HepG2 (cell line): ENCODE measurements around the gene LRP10. TPM values are rescaled to one million over a fixed set of nuclear protein-coding genes. Genes with fewer than 3 reads are reported as not detected.

Source experiments
- CCDC6 ChIP-seq: sonication (generic); formaldehyde crosslinking; IDR thresholded peaks from 2 replicates; pipeline ENCODE4 v1.8.1; 2022; ENCODE audit warnings: mild to moderate bottlenecking, missing genetic modification reagents, moderate library complexity
- ELF3 ChIP-seq: IDR thresholded peaks from 2 replicates; pipeline ENCODE4 v1.6.1; 2016; ENCODE audit warnings: missing genetic modification reagents, missing compliant biosample characterization
- GFI1 ChIP-seq: sonication (generic); formaldehyde crosslinking; IDR thresholded peaks from 2 replicates; pipeline ENCODE4 v1.5.0; 2020; ENCODE audit warnings: missing genetic modification reagents, mild to moderate bottlenecking, borderline replicate concordance
- HMGA1 ChIP-seq: sonication (generic); formaldehyde crosslinking; conservative IDR thresholded peaks from 2 replicates; pipeline ENCODE4 v1.4.0; 2020; ENCODE audit warnings: missing genetic modification reagents
- HOXD1 ChIP-seq: sonication (generic); formaldehyde crosslinking; IDR thresholded peaks from 2 replicates; pipeline ENCODE4 v1.5.0; 2020; ENCODE audit warnings: missing genetic modification reagents
- JARID2 ChIP-seq: sonication (generic); formaldehyde crosslinking; IDR thresholded peaks from 2 replicates; pipeline ENCODE4 v1.8.1; 2023; ENCODE audit warnings: missing genetic modification reagents, inconsistent platforms; ENCODE audit not compliant: insufficient replicate concordance
- MYC ChIP-seq: sonication (generic); formaldehyde crosslinking; IDR thresholded peaks from 2 replicates; pipeline ENCODE4 v1.9.0; 2021; ENCODE audit warnings: missing genetic modification reagents, borderline replicate concordance
- RBM39 ChIP-seq: fragments of 200-400 bp; formaldehyde crosslinking; IDR thresholded peaks from one replicate; pipeline ENCODE4 v1.6.1; 2018; ENCODE audit warnings: antibody characterized with exemption, mild to moderate bottlenecking, low read depth, low read length; ENCODE audit not compliant: poor library complexity, severe bottlenecking
- RELA ChIP-seq: sonication (generic); formaldehyde crosslinking; IDR thresholded peaks from 2 replicates; pipeline ENCODE4 v1.4.0; 2020; ENCODE audit warnings: missing genetic modification reagents
- RFX3 ChIP-seq: IDR thresholded peaks from 2 replicates; pipeline ENCODE4 v1.6.1; 2016; ENCODE audit warnings: missing biosample characterization, missing genetic modification reagents
- SNAI1 ChIP-seq: sonication (generic); formaldehyde crosslinking; IDR thresholded peaks from 2 replicates; pipeline ENCODE4 v1.5.0; 2020; ENCODE audit warnings: mild to moderate bottlenecking, missing genetic modification reagents, borderline replicate concordance
- SP5 ChIP-seq: IDR thresholded peaks from 2 replicates; pipeline ENCODE4 v1.6.1; 2016; ENCODE audit warnings: low read depth, borderline replicate concordance
- TBL1XR1 ChIP-seq: fragments of 150-350 bp; IDR thresholded peaks from 2 replicates; pipeline ENCODE4 v1.6.1; 2014; ENCODE audit warnings: borderline replicate concordance, low read length; ENCODE audit not compliant: partially characterized antibody
- WIZ ChIP-seq: sonication (generic); formaldehyde crosslinking; IDR thresholded peaks from 2 replicates; pipeline ENCODE4 v1.5.1; 2020; ENCODE audit warnings: mild to moderate bottlenecking, missing genetic modification reagents
- ZBTB42 ChIP-seq: sonication (generic); formaldehyde crosslinking; IDR thresholded peaks from 2 replicates; pipeline ENCODE4 v1.5.0; 2020; ENCODE audit warnings: mild to moderate bottlenecking, missing genetic modification reagents
- ZNF354B ChIP-seq: sonication (generic); formaldehyde crosslinking; IDR thresholded peaks from 2 replicates; pipeline ENCODE4 v1.8.0; 2022; ENCODE audit warnings: mild to moderate bottlenecking, missing genetic modification reagents
- ZNF510 ChIP-seq: sonication (generic); formaldehyde crosslinking; IDR thresholded peaks from 2 replicates; pipeline ENCODE4 v1.4.0; 2020; ENCODE audit warnings: low read depth, mild to moderate bottlenecking, missing genetic modification reagents
- ZNF547 ChIP-seq: sonication (generic); formaldehyde crosslinking; IDR thresholded peaks from 2 replicates; pipeline ENCODE4 v1.5.1; 2020; ENCODE audit warnings: mild to moderate bottlenecking, missing genetic modification reagents
- ZNF567 ChIP-seq: sonication (generic); formaldehyde crosslinking; IDR thresholded peaks from 2 replicates; pipeline ENCODE4 v1.8.1; 2023; ENCODE audit warnings: mild to moderate bottlenecking, missing genetic modification reagents, borderline replicate concordance
- ZNF597 ChIP-seq: sonication (generic); formaldehyde crosslinking; IDR thresholded peaks from 2 replicates; pipeline ENCODE4 v1.5.0; 2020; ENCODE audit warnings: missing genetic modification reagents
- ZNF737 ChIP-seq: sonication (generic); formaldehyde crosslinking; IDR thresholded peaks from 2 replicates; pipeline ENCODE4 v1.5.0; 2020; ENCODE audit warnings: missing genetic modification reagents, mild to moderate bottlenecking, borderline replicate concordance
- polyA plus RNA-seq, 8 experiments: library from polyadenylated mRNA; depleted of rRNA in 3 of 8; stranded (reverse) in 7 of 8; unstranded in 1 of 8; fragments of >200 nt; fragmentation: Illumina TruSeq in 4 of 8; extraction: Trizol in 4 of 8; gene quantifications; 2 replicates each; pipeline versions ENCODE4 v1.2.1 to v1.2.3, GENCODE V29; 2011 to 2016; ENCODE audit warnings: low read depth in 4 of 8, missing spikeins in 1 of 8, mixed read lengths in 1 of 8; ENCODE audit not compliant: insufficient read depth in 1 of 8
- total RNA-seq, 5 experiments: library from RNA; depleted of rRNA; stranded (reverse); fragments of >200 nt; fragmentation: Illumina TruSeq; extraction: Trizol; gene quantifications; 2 replicates each; pipeline ENCODE4 v1.2.3, GENCODE V29; 2016; ENCODE audit warnings: low read depth in 1 of 5
- TF ChIP-seq, protein P1 (sequence below): sonication (generic); formaldehyde crosslinking; IDR thresholded peaks from 2 replicates; pipeline ENCODE4 v1.5.0; 2020; ENCODE audit warnings: mild to moderate bottlenecking, missing genetic modification reagents
- TF ChIP-seq, protein P2 (sequence below): sonication (generic); formaldehyde crosslinking; IDR thresholded peaks from 2 replicates; pipeline ENCODE4 v1.4.0; 2020; ENCODE audit warnings: missing genetic modification reagents
- TF ChIP-seq, protein P3 (sequence below): sonication (generic); formaldehyde crosslinking; IDR thresholded peaks from 2 replicates; pipeline ENCODE4 v1.4.0; 2020; ENCODE audit warnings: missing genetic modification reagents

LRP10 gene
- total and polyA plus RNA-seq, 2 of the 13 experiments (the other 11 are each of a cell fraction or from before 2014, with no cell fraction given) = 16.9 to 45.2 TPM

- TF ChIP-seq GFI1 (CRISPR knock-in tag) (peak; percentile 82; the same call in 1 of the 2 replicates), ZNF567 (CRISPR knock-in tag) (peak; percentile 100), ELF3 (CRISPR knock-in tag) (peak; percentile 60; the same call in 1 of the 2 replicates), TBL1XR1 (no peak), SNAI1 (peak; percentile 86; the same call in 1 of the 2 replicates), ZNF510 (CRISPR knock-in tag) (peak; percentile 91), CCDC6 (peak; percentile 67), ZNF737 (CRISPR knock-in tag) (0 out of 2 replicates have a peak, but pooled peaks have one; percentile 88), JARID2 (peak; percentile 46), SP5 (CRISPR knock-in tag) (peak; percentile 48; the same call in 1 of the 2 replicates), RFX3 (CRISPR knock-in tag) (no peak; the same call in 1 of the 2 replicates), MYC (peak; percentile 94; the same call in 1 of the 2 replicates), HOXD1 (peak; percentile 77), ZNF354B (CRISPR knock-in tag) (0 out of 2 replicates have a peak, but pooled peaks have one; percentile 82), ZNF597 (no peak), ZBTB42 (CRISPR knock-in tag) (peak; percentile 89; the same call in 1 of the 2 replicates), HMGA1 (CRISPR knock-in tag) (0 out of 2 replicates have a peak, but pooled peaks have one; percentile 70), RELA (CRISPR knock-in tag) (peak; percentile 84), ZNF547 (CRISPR knock-in tag) (peak; percentile 92), WIZ (CRISPR knock-in tag) (peak; percentile 96), RBM39 (peak; percentile 95)
- TF ChIP-seq, protein P1, sequence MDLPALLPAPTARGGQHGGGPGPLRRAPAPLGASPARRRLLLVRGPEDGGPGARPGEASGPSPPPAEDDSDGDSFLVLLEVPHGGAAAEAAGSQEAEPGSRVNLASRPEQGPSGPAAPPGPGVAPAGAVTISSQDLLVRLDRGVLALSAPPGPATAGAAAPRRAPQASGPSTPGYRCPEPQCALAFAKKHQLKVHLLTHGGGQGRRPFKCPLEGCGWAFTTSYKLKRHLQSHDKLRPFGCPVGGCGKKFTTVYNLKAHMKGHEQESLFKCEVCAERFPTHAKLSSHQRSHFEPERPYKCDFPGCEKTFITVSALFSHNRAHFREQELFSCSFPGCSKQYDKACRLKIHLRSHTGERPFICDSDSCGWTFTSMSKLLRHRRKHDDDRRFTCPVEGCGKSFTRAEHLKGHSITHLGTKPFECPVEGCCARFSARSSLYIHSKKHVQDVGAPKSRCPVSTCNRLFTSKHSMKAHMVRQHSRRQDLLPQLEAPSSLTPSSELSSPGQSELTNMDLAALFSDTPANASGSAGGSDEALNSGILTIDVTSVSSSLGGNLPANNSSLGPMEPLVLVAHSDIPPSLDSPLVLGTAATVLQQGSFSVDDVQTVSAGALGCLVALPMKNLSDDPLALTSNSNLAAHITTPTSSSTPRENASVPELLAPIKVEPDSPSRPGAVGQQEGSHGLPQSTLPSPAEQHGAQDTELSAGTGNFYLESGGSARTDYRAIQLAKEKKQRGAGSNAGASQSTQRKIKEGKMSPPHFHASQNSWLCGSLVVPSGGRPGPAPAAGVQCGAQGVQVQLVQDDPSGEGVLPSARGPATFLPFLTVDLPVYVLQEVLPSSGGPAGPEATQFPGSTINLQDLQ (CRISPR knock-in tag) = peak; percentile 60; the same call in 1 of the 2 replicates
- TF ChIP-seq, protein P2, sequence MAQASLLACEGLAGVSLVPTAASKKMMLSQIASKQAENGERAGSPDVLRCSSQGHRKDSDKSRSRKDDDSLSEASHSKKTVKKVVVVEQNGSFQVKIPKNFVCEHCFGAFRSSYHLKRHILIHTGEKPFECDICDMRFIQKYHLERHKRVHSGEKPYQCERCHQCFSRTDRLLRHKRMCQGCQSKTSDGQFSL (CRISPR knock-in tag) = peak; percentile 89
- TF ChIP-seq, protein P3, sequence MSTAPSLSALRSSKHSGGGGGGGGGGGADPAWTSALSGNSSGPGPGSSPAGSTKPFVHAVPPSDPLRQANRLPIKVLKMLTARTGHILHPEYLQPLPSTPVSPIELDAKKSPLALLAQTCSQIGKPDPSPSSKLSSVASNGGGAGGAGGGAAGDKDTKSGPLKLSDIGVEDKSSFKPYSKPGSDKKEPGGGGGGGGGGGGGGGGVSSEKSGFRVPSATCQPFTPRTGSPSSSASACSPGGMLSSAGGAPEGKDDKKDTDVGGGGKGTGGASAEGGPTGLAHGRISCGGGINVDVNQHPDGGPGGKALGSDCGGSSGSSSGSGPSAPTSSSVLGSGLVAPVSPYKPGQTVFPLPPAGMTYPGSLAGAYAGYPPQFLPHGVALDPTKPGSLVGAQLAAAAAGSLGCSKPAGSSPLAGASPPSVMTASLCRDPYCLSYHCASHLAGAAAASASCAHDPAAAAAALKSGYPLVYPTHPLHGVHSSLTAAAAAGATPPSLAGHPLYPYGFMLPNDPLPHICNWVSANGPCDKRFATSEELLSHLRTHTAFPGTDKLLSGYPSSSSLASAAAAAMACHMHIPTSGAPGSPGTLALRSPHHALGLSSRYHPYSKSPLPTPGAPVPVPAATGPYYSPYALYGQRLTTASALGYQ (CRISPR knock-in tag) = no peak
These were observed 18.4 kb upstream of the LRP10 start (continued) for GRCh38 chr14:22852940-22853767.
